SK-N-MC (cell line): ENCODE results near the gene THOC6.

Source experiments
- DNase-seq: peaks from one replicate; pipeline ENCODE4 v3.0.0-alpha.2; 2011; ENCODE audit warnings: low read depth, low spot score
- H3K27ac ChIP-seq: fragments of 200-600 bp; sonication (generic); 2 replicates; pipeline ENCODE4 v1.5.1; 2016; ENCODE audit warnings: mixed run types
- H3K36me3 ChIP-seq: fragments of 200-600 bp; sonication (generic); 2 replicates; pipeline ENCODE4 v1.6.1; 2017; ENCODE audit warnings: antibody characterized with exemption, low read length, mixed read lengths; ENCODE audit not compliant: insufficient read depth
- H3K4me3 ChIP-seq: fragments of 200-600 bp; sonication (generic); 2 replicates; pipeline ENCODE4 v1.5.1; 2016
- H3K9ac ChIP-seq: fragments of 200-600 bp; sonication (generic); 2 replicates; pipeline ENCODE4 v1.8.0; 2017; ENCODE audit warnings: mixed run types, mixed read lengths; ENCODE audit not compliant: insufficient read length
- H3K9me3 ChIP-seq: fragments of 200-600 bp; sonication (generic); 2 replicates; pipeline ENCODE4 v1.6.1; 2017; ENCODE audit warnings: low read depth, mild to moderate bottlenecking, antibody characterized with exemption, low read length, moderate library complexity, mixed read lengths
- EZH2 ChIP-seq: fragments of 200-600 bp; sonication (generic); IDR thresholded peaks from one replicate; pipeline ENCODE4 v1.6.1; 2017; ENCODE audit warnings: antibody characterized with exemption
- FOXP2 ChIP-seq: optimal IDR thresholded peaks from 2 replicates; pipeline ENCODE3; 2011; ENCODE audit warnings: mild to moderate bottlenecking, moderate library complexity; ENCODE audit not compliant: insufficient read depth; ENCODE audit errors: extremely low read length, control extremely low read depth
- POLR2AphosphoS5 ChIP-seq: IDR thresholded peaks from 2 replicates; pipeline ENCODE4 v1.6.1; 2012; ENCODE audit warnings: mild to moderate bottlenecking, low read depth, low read length, borderline replicate concordance

THOC6 gene

GRCh38 chr16:3008690-3009037 lies 15.2 kb upstream of the THOC6 start:
- H3K4me3 ChIP-seq = no peak overlapping the region
- H3K36me3 ChIP-seq = no peaks in the 10 kb centered on the region
- H3K9ac ChIP-seq = no peak overlapping the region

GRCh38 chr16:3009568-3010390 lies 14.1 kb upstream of the THOC6 start:
- Histone ChIP-seq H3K4me3 (no peak overlapping the region), H3K9ac (no peak overlapping the region), H3K36me3 (no peaks in the 10 kb centered on the region), H3K27ac (no peak overlapping the region), H3K9me3 (no peaks in the 10 kb centered on the region)
- no peak for DNase-seq
- TF ChIP-seq POLR2AphosphoS5 (no peak), FOXP2 (no peak), EZH2 (no peak)

More at GRCh38 chr16:3008690-3009037, 15.2 kb upstream of the THOC6 start:
- H3K9me3 ChIP-seq = no peaks in the 10 kb centered on the region
- DNase-seq = no peak
- no peak overlapping the region for H3K27ac ChIP-seq
- TF ChIP-seq EZH2 = no peak
- no peak for TF ChIP-seq FOXP2
- no peak for TF ChIP-seq POLR2AphosphoS5

- Histone ChIP-seq H3K27ac (no peak overlapping the region), H3K9ac (no peak overlapping the region), H3K9me3 (no peaks in the 10 kb centered on the region), H3K36me3 (no peaks in the 10 kb centered on the region), H3K4me3 (no peak overlapping the region)
- DNase-seq = no peak
- TF ChIP-seq EZH2 (no peak), POLR2AphosphoS5 (no peak), FOXP2 (no peak)
Measured at GRCh38 chr16:3010510-3010909, 13.3 kb upstream of the THOC6 start.

- H3K36me3 ChIP-seq = no peaks in the 10 kb centered on the region
- no peak for TF ChIP-seq EZH2
- no peak for TF ChIP-seq POLR2AphosphoS5
- no peak for TF ChIP-seq FOXP2
- no peak overlapping the region for H3K9ac ChIP-seq
- no peaks in the 10 kb centered on the region for H3K9me3 ChIP-seq
- no peak overlapping the region for H3K4me3 ChIP-seq
- no peak for DNase-seq
- H3K27ac ChIP-seq = no peak overlapping the region
Measured at GRCh38 chr16:3012246-3012645, 11.6 kb upstream of the THOC6 start.

- Histone ChIP-seq H3K36me3 (no peaks in the 10 kb centered on the region), H3K9ac (no peak within 1 kb of the TSS), H3K27ac (no peak within 1 kb of the TSS), H3K4me3 (no peak within 1 kb of the TSS), H3K9me3 (no peaks in the 10 kb centered on the region)
- no peak for TF ChIP-seq FOXP2
- DNase-seq = no peak
Measured at GRCh38 chr16:3012828-3013420, 10.9 kb upstream of the THOC6 start, which contains the start of gene CLDN9. TSS of gene CLDN9 (plus strand) at chr16:3012923. CDS start at chr16:3013363, 440 bp downstream.

GRCh38 chr16:3013491-3013951 lies 10.3 kb upstream of the THOC6 start:
- Histone ChIP-seq H3K9ac (no peak overlapping the region), H3K27ac (no peak overlapping the region), H3K4me3 (no peak overlapping the region), H3K9me3 (no peaks in the 10 kb centered on the region), H3K36me3 (no peaks in the 10 kb centered on the region)
- TF ChIP-seq FOXP2 (no peak), POLR2AphosphoS5 (no peak), EZH2 (no peak)
- no peak for DNase-seq

GRCh38 chr16:3013998-3014690 lies 9.7 kb upstream of the THOC6 start:
- Histone ChIP-seq H3K9me3 (no peaks in the 10 kb centered on the region), H3K9ac (no peak overlapping the region), H3K27ac (no peak overlapping the region), H3K4me3 (no peak overlapping the region), H3K36me3 (no peaks in the 10 kb centered on the region)
- DNase-seq = no peak
- TF ChIP-seq POLR2AphosphoS5 = no peak
- TF ChIP-seq FOXP2 = no peak
- TF ChIP-seq EZH2 = no peak

- H3K9me3 ChIP-seq = no peaks in the 10 kb centered on the region
- TF ChIP-seq POLR2AphosphoS5 (no peak), FOXP2 (no peak), EZH2 (no peak)
- no peak overlapping the region for H3K4me3 ChIP-seq
- no peak for DNase-seq
- no peaks in the 10 kb centered on the region for H3K36me3 ChIP-seq
- no peak overlapping the region for H3K27ac ChIP-seq
- no peak overlapping the region for H3K9ac ChIP-seq
Measured at GRCh38 chr16:3014971-3015370, 8.9 kb upstream of the THOC6 start.
